Measurements from ENCODE around the gene SMG9. TPM values are rescaled to one million over a fixed set of nuclear protein-coding genes. Genes with fewer than 3 reads are reported as not detected.

The SMG9 gene
- total RNA-seq, 1 experiment from 2014 or later, result 90.6 TPM

DNA sequence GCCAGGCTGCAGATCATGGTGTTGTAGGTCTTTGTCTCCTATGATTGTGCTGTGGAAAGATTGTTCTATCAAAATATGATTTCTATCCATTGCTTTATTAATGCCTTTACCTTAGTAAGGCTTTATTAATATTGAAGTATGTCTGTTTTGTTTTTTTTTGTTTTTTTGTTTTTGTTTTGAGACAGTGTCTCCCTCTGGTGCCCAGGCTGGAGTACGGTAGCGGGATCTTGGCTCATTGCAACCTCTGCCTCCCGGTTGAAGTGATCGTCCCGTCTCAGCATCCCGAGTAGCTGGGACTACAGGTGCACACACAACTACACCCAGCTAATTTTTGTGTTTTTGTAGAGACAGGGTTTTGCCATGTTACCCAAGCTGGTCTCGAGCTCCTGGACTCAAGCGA lies 31.2 kb downstream of the SMG9 start:
- intact Hi-C loops (cut with micrococcal nuclease; ENCODE audit: unreplicated experiment), result no loop called here
- DNase-seq (ENCODE audit: low spot score), result no peak
- H3K36me3 ChIP-seq (ENCODE audit: insufficient read depth, low read length, poor library complexity, severe bottlenecking), result no peaks in the 10 kb centered on the region
- H3K27me3 ChIP-seq (replicated peaks; ENCODE audit: insufficient read depth, low read depth, low read length, poor library complexity), result no peaks in the 10 kb centered on the region
- TF ChIP-seq, protein P1, sequence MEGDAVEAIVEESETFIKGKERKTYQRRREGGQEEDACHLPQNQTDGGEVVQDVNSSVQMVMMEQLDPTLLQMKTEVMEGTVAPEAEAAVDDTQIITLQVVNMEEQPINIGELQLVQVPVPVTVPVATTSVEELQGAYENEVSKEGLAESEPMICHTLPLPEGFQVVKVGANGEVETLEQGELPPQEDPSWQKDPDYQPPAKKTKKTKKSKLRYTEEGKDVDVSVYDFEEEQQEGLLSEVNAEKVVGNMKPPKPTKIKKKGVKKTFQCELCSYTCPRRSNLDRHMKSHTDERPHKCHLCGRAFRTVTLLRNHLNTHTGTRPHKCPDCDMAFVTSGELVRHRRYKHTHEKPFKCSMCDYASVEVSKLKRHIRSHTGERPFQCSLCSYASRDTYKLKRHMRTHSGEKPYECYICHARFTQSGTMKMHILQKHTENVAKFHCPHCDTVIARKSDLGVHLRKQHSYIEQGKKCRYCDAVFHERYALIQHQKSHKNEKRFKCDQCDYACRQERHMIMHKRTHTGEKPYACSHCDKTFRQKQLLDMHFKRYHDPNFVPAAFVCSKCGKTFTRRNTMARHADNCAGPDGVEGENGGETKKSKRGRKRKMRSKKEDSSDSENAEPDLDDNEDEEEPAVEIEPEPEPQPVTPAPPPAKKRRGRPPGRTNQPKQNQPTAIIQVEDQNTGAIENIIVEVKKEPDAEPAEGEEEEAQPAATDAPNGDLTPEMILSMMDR (conservative IDR thresholded peaks at IDR 0.05; ENCODE audit: low read depth, low read length), result peak; percentile 57
- no peak for TF ChIP-seq EZH2 (IDR thresholded peaks at IDR 0.05; ENCODE audit: borderline replicate concordance, low read depth, low read length, poor library complexity, severe bottlenecking)
- H3K27ac ChIP-seq (ENCODE audit: low read depth, low read length, poor library complexity, severe bottlenecking), result no peak overlapping the region
- H3K4me3 ChIP-seq (ENCODE audit: low read depth, low read length, poor library complexity, severe bottlenecking), result no peak overlapping the region
- POLR2A ChIA-PET (ENCODE audit: low non-redundant PET), result no interaction called here
- CTCF ChIA-PET, result no interaction called here
- no peaks in the 10 kb centered on the region for H3K9me3 ChIP-seq (ENCODE audit: low read depth, low read length, poor library complexity, severe bottlenecking)
- H3K4me1 ChIP-seq (ENCODE audit: insufficient read depth, low read length, poor library complexity, severe bottlenecking), result no peaks in the 10 kb centered on the region
- BruUV-seq (replicated peaks), result no TSS peak

GRCh38 chr19:43721469-43722048 lies 33.2 kb downstream of the SMG9 start:
- no peaks in the 10 kb centered on the region for H3K9me3 ChIP-seq (ENCODE audit: low read depth, low read length, poor library complexity, severe bottlenecking)
- ChIA-PET CTCF (interaction anchor here (0.6 to 0.8 kb wide), 2 partner anchors 88 to 102 kb away, joined by 3 read pairs; partner anchors contain the start of gene ZNF428), POLR2A (ENCODE audit: low non-redundant PET) (no interaction called here)
- H3K36me3 ChIP-seq (ENCODE audit: insufficient read depth, low read length, poor library complexity, severe bottlenecking), result no peaks in the 10 kb centered on the region
- no peak for TF ChIP-seq EZH2 (IDR thresholded peaks at IDR 0.05; ENCODE audit: borderline replicate concordance, low read depth, low read length, poor library complexity, severe bottlenecking)
- TF ChIP-seq, protein P1 (conservative IDR thresholded peaks at IDR 0.05; ENCODE audit: low read depth, low read length), result no peak
- DNase-seq (ENCODE audit: low spot score), result no peak
- no peaks in the 10 kb centered on the region for H3K27me3 ChIP-seq (replicated peaks; ENCODE audit: insufficient read depth, low read depth, low read length, poor library complexity)
- no peak overlapping the region for H3K4me3 ChIP-seq (ENCODE audit: low read depth, low read length, poor library complexity, severe bottlenecking)
- no peak overlapping the region for H3K27ac ChIP-seq (ENCODE audit: low read depth, low read length, poor library complexity, severe bottlenecking)
- intact Hi-C loops (cut with micrococcal nuclease; ENCODE audit: unreplicated experiment), result no loop called here
- BruUV-seq (replicated peaks), result no TSS peak
- no peaks in the 10 kb centered on the region for H3K4me1 ChIP-seq (ENCODE audit: insufficient read depth, low read length, poor library complexity, severe bottlenecking)

- ChIA-PET POLR2A (ENCODE audit: low non-redundant PET) (no interaction called here), CTCF (no interaction called here)
- Histone ChIP-seq H3K9me3 (ENCODE audit: low read depth, low read length, poor library complexity, severe bottlenecking) (no peaks in the 10 kb centered on the region), H3K27ac (ENCODE audit: low read depth, low read length, poor library complexity, severe bottlenecking) (no peak overlapping the region), H3K4me3 (ENCODE audit: low read depth, low read length, poor library complexity, severe bottlenecking) (no peak overlapping the region), H3K4me1 (ENCODE audit: insufficient read depth, low read length, poor library complexity, severe bottlenecking) (no peaks in the 10 kb centered on the region), H3K36me3 (ENCODE audit: insufficient read depth, low read length, poor library complexity, severe bottlenecking) (no peaks in the 10 kb centered on the region), H3K27me3 (replicated peaks; ENCODE audit: insufficient read depth, low read depth, low read length, poor library complexity) (no peaks in the 10 kb centered on the region)
- no TSS peak for BruUV-seq (replicated peaks)
- no peak for TF ChIP-seq EZH2 (IDR thresholded peaks at IDR 0.05; ENCODE audit: borderline replicate concordance, low read depth, low read length, poor library complexity, severe bottlenecking)
- TF ChIP-seq, protein P1 (conservative IDR thresholded peaks at IDR 0.05; ENCODE audit: low read depth, low read length), result no peak
- DNase-seq (ENCODE audit: low spot score), result no peak
- intact Hi-C loops (cut with micrococcal nuclease; ENCODE audit: unreplicated experiment), result no loop called here
These were observed 33.8 kb downstream of the SMG9 start for GRCh38 chr19:43720936-43721335.
